ENCODE results near the gene ZNF57.
"Not testable (repeated sequence)": the region's sequence is repeated elsewhere in the genome, so short reads cannot be mapped to it uniquely, and the experiment has no call there.

Gene ZNF57

DNA sequence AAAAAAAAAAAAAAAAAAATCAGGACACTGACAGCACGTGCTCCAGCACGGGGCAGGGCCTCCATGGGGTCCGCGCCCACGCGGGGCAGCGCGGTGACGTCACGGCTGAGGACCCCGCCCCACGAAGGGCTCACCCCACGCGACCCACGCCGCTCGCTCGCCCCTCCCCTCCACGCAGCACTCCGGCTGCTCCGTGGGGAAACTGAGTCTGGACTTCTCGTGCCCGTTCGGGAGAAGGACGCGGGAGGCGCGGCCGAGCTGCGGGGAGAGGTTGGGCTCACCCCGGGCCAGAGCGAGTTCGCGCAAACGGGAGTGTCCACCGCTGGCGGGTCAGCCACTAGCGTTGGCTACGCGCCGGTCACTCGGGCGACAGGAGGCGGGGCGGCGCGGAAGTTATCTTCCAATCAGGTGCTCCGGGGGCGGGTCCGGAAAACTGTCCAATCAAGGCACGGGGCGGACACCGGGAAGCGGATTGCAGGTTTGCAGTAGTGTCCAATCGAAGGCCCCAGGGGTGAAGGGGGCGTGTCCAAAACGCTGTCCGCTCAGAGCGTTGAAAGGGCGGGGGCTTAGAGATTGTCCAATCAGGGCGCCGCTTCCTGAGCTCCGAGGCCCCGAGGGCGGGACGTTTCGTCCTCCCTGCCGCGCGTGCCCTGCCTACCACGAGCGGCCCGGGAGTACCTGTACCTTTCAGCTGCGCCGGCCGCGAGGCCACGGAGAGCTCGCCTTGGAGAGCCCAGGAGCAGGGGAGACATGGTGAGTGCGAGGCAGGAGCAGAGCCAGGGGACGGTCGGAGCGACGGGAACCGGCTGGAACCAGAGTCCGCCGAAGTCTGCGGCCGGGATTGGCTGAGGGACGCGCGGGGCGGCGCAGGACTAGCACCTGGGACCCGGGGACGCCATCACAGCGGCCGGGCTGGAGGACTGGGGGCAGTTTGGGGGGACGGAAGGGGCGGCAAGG lies at the start of gene ZNF57:
Gene ZNF57 (plus strand): TSS at position 633 of the 957 bp plus-strand sequence. CDS start 118 bp downstream, at position 751.
- DNase-seq (ENCODE audit: low read depth): peak; percentile 97

DNA sequence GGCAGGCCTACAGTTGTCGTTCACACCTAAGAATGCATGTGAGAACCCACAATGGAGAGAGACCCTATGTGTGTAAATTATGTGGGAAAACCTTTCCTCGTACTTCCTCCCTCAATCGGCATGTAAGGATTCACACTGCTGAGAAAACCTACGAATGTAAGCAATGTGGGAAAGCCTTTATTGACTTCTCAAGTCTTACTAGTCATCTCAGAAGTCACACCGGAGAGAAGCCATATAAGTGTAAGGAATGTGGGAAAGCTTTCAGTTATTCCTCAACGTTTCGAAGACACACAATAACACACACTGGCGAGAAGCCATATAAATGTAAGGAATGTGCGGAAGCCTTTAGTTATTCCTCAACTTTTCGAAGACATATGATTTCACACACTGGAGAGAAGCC lies 48.1 kb upstream of the ZNF57 start:
- DNase-seq (ENCODE audit: low read depth): no peak

DNA sequence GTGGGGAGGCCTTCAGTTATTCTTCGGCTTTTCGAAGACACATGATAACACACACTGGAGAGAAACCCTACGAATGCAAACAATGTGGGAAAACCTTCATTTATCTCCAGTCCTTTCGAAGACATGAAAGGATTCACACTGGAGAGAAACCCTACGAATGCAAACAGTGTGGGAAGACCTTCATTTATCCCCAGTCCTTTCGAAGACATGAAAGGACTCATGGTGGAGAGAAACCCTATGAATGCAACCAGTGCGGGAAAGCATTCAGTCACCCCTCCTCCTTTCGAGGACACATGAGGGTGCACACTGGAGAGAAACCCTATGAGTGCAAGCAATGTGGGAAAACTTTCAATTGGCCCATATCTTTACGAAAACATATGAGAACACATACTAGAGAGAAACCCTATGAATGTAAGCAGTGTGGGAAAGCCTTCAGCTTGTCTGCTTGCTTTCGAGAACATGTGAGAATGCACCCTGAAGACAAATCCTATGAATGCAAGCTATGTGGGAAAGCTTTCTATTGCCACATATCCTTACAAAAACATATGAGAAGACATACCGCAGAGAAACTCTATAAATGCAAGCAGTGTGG lies 47.6 kb upstream of the ZNF57 start:
- no peak for DNase-seq (ENCODE audit: low read depth)

DNA sequence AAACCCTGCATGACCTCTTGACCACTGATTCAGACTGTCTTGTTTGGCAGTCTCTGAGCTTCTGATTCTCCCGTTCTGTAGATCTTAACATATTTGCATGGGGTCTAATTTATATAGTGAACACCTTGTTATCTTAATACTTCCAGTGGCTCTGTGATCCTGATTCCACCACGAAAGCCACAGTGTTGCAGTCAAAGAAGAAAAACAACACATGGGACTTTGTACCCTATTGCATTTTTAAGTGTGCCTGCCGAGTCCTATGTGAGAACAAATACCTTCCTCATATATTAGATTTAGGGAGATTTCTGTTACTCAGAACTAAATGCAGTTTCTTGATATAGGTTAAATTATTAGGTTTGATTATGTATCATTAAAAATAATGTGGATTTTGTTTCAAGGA lies 45.9 kb upstream of the ZNF57 start:
- no peak for DNase-seq (ENCODE audit: low read depth)

DNA sequence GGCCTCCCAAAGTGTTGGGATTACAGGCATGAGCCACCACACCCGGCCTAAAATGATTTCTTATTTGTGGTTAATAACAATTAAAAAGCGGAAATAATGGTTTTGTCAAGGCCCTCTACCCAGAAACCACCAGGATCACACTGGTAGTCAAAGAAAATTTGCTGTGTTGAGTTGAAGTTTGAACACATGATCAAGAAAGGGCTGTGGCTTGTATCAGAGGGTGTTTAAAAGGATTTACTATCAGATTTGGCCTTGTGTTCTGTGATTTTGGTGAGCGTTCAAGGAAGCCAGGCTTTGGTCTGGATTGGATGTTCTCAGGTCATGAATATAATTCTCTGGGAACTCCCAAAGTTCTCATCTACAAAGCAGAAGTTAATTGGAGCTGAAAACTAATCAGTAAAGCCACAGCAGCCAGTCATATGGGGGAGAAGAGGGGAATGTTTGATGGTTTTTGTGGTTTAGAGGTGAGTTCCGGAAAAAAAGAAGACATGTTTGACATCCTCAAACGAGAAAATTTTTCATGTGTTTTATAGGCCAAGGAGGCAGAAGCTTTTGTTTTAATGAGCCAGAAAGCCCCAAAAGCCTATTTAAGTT lies 44.2 kb upstream of the ZNF57 start:
- DNase-seq (ENCODE audit: low read depth): no peak

DNA sequence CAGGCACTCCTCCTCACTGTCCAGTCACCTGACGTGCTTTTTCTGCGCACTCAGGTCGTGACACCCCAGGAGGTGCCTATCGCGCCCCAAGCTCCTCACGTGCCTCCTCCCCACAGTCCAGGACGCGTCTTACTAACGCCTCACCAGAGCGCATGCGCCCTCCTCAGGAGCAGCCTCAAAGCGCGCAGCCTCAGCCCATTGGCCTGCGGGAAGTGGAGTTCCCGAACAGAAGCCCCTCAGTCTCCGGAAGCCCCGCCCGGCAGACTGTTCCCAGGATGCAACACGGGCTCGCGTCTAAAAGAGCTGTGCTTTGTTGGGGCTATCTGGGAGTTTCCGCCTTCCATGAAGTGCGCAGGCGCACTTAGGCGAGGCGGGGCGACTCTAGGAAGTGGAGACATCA lies 41.9 kb upstream of the ZNF57 start:
- DNase-seq (ENCODE audit: low read depth): no peak

DNA sequence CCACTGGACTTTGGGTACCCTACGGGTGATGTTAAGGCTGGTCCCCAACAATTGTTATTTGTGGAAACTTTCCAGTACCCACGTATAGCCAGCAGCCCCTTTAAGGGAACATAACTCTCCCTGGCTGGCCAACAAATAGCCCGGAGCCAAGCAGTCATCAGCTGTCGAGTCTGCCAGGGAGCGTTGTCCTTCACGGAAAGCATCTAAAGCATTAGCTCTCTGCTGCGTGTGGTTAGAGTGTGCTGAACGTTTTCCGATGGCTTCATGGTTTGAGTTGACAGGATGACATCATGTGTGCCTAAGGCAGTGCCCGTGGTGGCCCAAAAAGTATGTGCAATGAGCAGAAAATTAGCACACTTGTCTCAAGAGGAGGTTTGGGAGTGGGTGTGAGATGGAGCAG lies 36.9 kb upstream of the ZNF57 start:
- no peak for DNase-seq (ENCODE audit: low read depth)

DNA sequence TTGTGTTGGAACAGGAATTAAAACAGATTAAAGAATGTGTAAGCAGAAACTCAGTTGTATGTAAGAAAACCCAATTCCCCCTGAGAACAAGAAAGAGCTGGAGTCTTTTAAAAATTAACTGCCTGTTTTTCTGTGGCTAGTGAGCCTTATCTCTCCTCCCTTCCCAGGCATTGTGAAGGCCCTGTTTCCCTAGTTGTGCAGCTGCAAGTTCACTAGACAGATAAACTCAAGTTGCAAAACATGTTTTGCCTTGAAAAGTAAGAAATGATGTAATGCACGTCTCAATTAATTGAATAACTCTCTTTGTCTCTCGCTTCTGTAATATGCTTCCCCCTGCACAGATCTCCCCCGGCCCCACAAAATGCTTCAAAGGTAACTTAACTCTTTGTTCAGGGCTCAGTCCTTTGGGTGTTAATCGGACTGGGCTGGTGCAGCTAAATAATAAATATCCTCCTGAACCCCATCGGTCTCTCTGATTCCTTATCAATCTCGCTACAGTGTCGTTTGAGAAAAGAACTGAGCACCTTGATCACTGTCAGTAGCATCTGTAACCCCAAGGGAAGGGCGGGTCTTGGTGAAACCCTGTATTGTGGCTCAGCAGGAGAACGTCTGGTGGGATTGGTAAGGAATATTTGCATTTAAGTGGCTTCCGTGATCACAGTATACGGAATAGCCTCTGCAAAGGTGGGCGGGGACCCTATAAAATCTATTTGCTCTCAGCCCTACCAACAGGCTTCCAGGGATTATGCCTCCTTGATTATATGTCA lies 35.2 kb upstream of the ZNF57 start:
- no peak for DNase-seq (ENCODE audit: low read depth)

DNA sequence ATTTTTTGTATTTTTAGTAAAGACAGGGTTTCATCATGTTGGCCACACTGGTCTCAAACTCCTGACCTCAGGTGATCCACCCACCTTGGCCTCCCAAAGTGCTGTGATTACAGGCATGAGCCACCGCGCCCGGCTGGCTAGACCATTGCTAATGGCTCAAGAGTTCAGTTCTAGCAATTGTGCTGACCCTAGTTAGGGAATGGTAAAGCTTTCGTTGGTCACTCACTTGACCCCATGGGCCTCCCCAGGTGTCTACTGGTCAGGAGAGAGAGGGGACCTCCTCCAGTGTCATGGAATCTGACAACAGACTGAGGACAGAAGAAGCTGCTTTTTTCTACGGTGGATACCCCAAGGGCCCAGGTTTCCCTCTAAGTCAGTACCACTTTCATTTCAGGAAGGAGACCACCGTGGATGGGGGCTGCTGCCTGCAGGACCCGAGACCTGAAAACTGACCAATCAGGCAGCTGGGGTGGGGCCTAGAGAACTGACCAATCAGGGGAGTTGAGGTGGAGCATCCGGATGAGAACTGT lies 34.2 kb upstream of the ZNF57 start:
- no peak for DNase-seq (ENCODE audit: low read depth)

DNA sequence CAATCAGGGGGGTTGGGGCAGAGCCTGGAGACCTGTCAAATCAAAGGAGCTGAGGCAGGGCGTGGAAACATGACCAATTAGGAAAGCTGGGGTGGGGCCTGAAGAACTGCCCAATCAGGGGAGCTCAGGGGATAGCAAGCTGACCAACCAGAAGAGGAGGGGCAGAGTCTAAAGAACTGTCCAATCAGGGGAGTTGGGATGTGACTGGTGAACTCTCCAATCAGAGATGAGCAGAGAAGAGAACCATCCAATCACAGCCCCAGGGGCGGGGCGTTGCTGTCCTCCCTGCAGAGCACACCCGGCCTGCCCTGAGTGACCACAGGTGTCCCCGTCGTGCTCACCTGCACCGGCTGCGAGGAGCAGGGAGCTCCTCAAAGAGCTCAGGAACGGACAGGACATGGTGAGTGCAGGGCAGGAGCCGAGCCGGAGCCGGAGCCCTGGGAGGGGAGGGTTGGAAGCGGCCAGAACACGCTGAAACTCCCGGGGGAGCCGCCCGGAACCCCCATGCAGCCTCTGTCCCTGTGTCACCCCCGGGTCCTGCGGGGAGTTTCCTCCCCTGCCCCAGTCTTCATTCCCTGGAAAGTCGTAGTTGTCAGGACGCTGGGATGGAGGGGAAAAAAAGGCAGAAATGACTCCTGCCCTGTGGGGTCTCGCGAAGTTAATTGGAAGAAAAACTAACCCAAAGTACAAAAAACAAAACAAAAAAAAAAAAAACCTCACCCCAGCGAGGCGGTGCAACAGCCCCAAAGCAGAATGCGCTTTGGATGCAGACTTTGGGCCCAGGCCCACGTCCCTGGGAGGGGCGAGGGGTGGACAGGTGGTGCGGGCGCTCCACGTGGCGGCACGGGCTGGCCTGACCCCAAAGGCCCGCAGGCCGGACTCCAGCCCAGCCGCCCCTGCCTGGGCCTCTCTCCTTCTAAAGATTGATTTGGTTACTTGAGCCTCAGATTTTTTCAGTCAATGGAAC lies 33.4 kb upstream of the ZNF57 start, which contains the start of gene ZNF556:
Gene ZNF556 (plus strand): TSS at position 311 of the 967 bp plus-strand sequence. CDS start 87 bp downstream, at position 398.
- no peak for DNase-seq (ENCODE audit: low read depth)

DNA sequence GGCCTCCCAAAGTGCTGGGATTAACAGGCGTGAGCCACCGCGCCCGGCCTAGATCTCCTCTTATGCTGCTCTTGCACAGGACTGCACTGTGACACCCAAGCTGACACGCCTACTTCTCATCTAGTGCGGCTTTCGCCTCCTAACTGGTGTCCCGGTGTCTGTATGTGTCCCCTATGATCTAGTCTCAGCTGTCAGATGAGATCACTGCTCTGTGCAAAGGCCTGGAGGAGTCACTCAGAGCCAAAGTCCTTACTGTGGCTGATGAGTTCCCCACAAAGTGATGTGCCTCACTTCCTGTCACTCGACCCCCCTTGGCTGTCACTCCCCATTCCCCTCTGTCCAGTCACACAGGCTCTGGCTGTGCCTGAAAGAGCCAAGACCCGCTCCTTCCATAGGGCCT lies 31.1 kb upstream of the ZNF57 start:
- DNase-seq (ENCODE audit: low read depth): no peak

DNA sequence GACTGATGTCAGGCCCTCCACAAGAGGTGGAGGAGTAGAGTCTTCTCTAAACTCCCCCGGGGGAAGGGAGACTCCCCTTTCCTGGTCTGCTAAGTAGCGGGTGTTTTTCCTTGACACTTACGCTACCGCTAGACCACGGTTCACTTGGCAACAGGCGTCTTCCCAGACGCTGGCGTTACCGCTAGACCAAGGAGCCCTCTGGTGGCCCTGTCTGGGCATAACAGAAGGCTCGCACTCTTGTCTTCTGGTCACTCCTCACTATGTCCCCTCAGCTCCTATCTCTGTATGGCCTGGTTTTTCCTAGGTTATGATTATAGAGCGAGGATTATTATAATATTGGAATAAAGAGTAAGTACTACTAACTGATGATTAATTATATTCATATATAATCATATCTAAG lies 28.6 kb upstream of the ZNF57 start:
- DNase-seq (ENCODE audit: low read depth): not testable (repeated sequence)

DNA sequence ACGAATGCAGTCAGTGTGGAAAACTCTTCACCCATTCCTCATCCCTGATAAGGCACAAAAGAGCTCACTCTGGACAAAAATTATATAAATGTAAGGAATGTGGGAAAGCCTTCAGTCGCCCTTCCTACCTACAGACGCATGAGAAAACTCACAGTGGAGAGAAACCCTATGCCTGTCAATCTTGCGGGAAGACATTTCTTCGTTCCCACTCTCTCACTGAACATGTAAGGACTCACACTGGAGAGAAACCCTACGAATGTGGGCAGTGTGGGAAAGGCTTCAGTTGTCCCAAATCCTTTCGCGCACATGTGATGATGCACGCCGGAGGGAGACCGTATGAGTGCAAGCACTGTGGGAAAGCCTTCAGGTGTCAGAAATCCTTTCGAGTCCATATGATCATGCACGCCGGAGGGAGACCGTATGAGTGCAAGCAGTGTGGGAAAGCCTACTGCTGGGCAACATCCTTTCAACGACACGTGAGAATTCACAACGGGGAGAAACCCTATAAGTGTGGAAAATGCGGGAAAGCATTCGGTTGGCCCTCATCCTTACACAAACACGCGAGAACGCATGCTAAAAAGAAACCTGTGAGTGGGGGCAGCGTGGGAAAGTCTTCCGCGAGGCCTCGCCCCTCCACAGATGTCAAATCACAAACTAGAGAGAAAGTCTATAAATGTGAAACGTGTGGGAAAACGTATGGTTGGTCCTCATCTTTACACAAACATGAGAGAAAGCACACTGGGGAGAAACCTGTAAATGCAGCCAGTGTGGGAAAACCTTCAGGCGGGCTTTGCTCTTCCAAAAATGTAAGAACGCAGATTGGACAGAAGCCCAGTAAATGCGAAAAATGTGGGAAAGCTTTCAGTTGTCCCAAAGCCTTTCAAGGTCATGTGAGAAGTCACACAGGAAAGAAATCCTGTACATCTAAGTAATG lies 23.1 kb upstream of the ZNF57 start:
- no peak for DNase-seq (ENCODE audit: low read depth)

DNA sequence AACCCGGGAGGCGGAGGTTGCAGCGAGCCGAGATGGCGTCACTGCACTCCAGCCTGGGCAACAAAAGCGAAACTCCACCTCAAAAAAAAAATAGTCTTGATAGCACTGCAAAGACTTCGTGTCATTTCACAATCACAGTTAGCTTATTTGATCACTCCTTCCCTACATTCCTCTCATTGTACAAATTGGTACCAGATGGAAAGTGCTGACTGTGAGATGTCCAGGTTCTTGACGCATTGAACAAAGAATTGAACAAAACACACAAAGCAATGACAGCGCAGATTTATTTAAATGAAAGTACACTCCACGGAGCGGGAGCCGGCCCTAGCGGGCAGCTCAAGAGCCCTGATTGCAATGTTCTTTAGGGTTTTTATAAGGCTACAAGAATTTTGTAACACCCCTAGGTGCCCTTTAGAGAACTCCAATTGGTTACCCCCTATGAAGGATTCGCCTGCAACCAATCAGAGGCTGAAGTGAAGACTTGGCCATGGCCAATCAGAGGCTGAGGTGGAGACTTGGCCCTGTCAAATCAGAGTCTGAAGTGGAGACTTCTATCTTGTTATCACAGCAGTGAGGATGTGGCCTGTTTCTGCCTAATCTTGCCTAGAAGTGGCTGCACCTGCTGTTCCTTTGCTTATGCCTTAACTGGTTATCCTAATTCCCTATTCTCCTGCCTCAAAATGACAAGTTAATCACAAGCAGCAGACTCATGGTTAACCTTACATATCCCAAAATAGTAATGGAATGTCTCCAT lies 16.9 kb upstream of the ZNF57 start:
- DNase-seq (ENCODE audit: low read depth): no peak

DNA sequence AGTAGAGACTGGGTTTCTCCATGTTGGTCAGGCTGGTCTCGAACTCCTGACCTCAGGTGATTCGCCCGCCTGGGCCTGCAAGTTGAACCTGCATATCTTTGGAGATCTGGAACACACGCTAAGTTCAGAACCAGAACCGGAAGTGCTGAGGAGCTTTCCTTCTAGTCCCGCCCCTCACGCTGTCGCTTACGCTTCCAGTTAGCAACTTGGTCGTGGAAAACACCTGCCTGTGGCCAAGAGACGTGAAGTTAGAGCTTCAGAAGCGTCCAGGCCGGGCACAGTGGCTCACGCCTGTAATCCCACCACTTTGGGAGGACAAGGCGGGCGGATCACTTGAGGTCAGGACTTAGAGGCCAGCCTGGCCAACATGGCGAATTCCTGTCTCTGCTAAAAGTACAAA lies 15.0 kb upstream of the ZNF57 start:
- DNase-seq (ENCODE audit: low read depth): no peak

DNA sequence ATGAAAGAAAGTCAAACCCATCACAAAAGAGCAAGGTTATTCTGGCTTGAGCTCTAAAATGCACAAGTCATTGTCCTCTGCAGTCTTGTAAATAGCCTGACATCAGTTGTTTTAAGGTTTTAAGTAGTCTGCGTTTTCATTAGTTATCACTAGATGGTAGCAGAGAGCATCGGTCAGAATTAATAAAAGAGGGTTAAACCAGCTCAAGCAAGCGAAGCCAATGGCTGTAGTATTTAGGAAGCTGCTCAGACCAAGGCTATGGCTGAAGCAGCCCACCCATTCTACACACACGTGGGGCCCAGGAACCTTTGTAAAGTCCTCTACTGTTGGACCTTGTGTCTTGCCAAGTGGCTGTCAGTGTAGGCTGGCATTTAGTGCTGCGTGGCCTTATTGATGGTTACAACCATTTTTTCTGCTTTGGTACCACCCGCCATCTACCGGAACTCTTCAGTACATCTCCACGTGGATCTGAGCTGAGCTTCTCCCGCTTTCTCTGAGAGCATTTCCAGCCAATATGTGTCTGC lies 13.3 kb upstream of the ZNF57 start:
- no peak for DNase-seq (ENCODE audit: low read depth)

DNA sequence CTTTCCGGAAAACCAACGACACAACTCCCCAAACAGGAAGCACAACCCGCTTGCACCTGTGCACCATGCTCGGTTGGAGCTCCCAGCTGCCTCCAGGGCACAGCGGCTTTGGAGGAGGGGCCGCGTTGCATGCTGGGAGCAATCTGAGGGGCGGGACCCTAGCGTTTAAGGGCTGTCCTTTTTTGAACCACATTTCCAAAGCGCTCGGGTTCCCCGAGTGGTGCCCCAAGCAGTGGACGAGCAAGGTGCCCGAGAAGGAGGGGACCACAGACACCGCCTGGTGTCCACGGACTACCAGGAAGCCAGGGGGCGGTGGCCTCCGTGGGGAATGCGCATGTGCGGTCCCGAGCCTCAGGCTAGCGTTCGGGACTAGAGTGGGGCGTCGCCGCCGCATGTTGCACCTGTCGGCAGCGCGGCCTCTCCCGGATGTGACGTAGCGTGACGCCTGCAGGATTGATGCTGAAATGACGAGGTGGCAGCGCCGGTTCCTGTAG lies 11.9 kb upstream of the ZNF57 start:
- DNase-seq (ENCODE audit: low read depth): peak; percentile 52

DNA sequence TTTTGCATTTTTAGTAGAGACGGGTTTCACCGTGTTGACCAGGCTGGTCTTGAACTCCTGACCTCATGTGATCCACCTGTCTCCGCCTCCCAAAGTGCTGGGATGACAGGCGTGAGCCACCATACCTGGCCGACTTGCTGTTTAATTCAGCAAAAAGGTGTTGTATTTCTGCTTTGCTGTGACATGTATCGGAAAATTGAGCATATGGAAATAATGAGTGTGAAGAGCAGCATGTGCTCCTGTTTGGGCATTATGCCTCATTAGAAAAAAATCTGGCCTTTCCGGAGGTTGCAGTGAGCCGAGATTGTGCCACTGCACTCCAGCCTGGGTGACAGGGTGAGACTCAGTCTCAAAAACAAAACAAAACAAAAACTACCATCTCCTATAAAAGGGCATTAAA lies 10.2 kb upstream of the ZNF57 start:
- DNase-seq (ENCODE audit: low read depth): not testable (repeated sequence)
